ENCODE measurements around the gene MAP3K6.

- TF ChIP-seq POU2F2 (IDR thresholded peaks at IDR 0.05; ENCODE audit: low read depth, low read length) (no peak), POLR2AphosphoS5 (IDR thresholded peaks at IDR 0.05; ENCODE audit: low read depth, low read length) (0 out of 2 replicates have a peak, but pooled peaks have one; percentile 14), SPI1 (IDR thresholded peaks at IDR 0.05; ENCODE audit: low read depth, low read length) (no peak), PAX5 (IDR thresholded peaks at IDR 0.05; ENCODE audit: insufficient read depth, low read length, severe bottlenecking) (no peak), POLR2A (IDR thresholded peaks at IDR 0.05; ENCODE audit: low read depth, low read length) (peak; percentile 26; the same call in 1 of the 2 replicates)
These were observed 31.0 kb downstream of the MAP3K6 start for GRCh38 chr1:27335506-27336422.

Measured in GM12891 (cell line).